ENCODE results near the gene GALNT9.

GRCh38 chr12:132186208-132186856 lies 143.1 kb downstream of the GALNT9 start:
- no peak for TF ChIP-seq POLR2A (IDR thresholded peaks at IDR 0.05)
- no peak for TF ChIP-seq CTCF (IDR thresholded peaks at IDR 0.05)
- no peak for TF ChIP-seq POLR2AphosphoS5 (IDR thresholded peaks at IDR 0.05)
